Caki2 (cell line): ENCODE data around the gene VMAC. TPM values are rescaled to one million over a fixed set of nuclear protein-coding genes. Genes with fewer than 3 reads are reported as not detected.

Source experiments
- DNase-seq: peaks from one replicate; pipeline ENCODE4 v3.0.0-alpha.2; 2015; ENCODE audit warnings: low read depth
- in situ Hi-C: cut with HindIII; loops from 2 replicates; pipeline ENCODE4 v1.10.0; 2016; ENCODE audit warnings: low sequenced_read_pairs, low pct_unique_long_range_greater_than_20kb, mixed read lengths
- total RNA-seq: library from RNA; depleted of rRNA; stranded (reverse); fragments of >200 nt; shearing (Covaris generic); gene quantifications from 2 replicates; pipeline ENCODE4 v1.2.3, GENCODE V29; 2014; ENCODE audit warnings: low replicate concordance

VMAC gene
- total RNA-seq, 1 experiment from 2014 or later, result 1.7 TPM

DNA sequence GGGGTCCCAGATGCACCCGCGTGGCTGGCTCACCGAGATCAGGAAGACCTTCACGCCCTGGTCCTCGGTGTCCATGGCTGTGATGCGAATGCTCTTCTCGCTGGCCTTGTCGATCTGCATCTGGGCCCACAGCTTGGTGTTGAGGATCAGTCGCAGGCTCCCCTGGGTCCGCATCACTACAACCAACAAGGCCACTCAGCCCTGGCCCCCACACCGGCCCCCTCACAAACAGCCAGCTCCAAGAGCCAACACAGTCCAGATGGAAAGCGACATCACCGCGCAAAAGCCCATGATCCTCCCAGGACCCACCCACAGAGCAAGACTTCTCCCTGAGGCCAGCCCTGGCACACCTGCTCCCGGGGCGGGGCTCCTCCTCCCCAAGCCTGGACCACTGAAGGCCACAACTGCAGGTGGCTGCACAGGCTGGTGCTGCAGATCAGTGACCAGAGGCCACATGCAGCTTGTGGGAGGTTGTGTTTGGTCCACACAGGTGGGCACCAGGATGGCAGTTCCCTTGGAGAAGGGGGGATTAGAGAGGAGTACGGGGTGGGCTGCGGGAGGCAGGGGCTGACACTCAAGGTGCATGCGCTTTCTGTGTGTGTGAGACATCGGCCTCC is 13.9 kb downstream of the VMAC start:
- DNase-seq, result no peak
- in situ Hi-C loops, result no loop called here

GRCh38 chr19:5921516-5922160 is 17.0 kb downstream of the VMAC start:
- in situ Hi-C loops, result no loop called here
- no peak for DNase-seq

DNA sequence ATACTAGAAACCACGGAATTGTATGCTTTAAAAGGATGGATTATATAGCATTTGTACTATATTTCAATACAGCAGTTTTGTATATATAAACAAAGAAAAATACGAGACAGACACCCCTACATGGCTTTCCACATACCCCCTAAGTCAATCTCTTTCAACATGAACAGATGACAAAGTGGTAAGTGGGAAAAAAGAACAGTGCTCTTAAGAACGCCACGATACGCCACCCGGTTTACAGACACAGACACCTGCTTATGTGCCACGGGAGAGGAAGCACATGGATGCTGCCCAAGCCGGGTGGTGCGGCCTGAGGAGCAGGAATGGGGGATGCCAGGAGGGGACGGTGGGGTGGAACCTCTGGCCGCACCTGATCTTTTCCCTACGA is 17.5 kb downstream of the VMAC start:
- DNase-seq, result no peak
- in situ Hi-C loops, result no loop called here

DNA sequence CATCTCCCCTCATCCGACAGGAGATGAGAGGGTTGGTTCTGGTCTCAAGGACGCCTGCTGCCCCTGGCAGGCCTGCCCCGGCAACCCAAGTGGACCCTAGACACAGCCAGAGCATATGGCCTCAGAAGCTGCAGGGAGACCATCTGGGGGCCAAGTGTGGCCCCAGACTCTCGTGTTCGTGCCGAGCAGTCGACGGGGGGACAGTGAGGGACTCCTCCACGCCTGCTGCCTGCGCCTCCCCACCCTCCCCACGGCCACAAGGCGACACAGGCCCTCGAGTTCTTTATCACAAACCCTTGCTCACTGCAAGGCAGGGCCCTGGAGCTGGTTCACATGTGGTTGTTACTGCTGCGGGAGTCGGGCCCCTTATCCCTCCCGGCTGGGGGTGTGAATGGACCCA is 18.7 kb downstream of the VMAC start:
- DNase-seq, result no peak
- in situ Hi-C loops, result no loop called here

GRCh38 chr19:5925830-5926427 is 21.3 kb downstream of the VMAC start:
- in situ Hi-C loops, result no loop called here
- DNase-seq, result no peak

GRCh38 chr19:5926641-5927440 is 22.2 kb downstream of the VMAC start:
- DNase-seq, result peak; percentile 8
- in situ Hi-C loops, result no loop called here

DNA sequence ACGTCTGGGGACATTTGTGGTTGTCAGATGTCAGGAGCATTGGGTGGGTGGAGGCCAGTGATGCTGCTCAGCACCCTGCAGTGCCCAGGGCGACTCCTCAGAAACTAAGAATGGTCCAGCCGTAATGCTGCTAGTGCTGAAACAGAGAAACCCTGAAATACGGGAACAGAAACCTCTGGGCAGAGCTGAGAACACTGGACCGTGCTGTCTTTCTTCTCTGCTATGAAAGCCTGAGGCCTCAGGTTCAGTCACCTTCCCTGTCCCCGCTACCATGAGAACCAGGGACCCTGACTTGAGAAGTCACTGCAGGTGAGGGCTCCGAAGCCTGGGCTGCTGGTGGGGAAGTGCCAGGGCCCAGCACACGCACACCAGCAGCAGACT is 22.8 kb downstream of the VMAC start:
- no peak for DNase-seq
- in situ Hi-C loops, result no loop called here

- in situ Hi-C loops, result no loop called here
These were observed 24.5 kb downstream of the VMAC start for GRCh38 chr19:5929179-5929578.

DNA sequence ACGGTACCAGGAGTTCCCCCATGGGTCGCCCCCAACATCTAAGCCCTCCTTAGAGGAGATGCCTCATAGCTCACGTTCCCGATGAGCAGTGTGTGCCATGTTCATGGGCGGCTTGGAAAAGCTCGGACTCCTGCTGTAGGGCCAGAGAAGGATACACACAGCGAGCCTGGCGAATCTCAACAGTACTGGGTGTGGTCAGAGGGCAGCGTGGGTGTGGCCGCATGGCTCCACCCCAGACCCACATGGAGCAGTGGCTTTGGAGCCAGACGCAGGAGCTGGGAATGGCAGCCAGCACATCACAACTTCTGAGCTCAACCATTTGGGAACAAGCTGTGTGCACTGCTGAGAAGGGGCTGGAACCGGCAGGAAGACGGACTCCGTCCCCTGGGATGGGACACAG is 25.0 kb downstream of the VMAC start:
- in situ Hi-C loops, result no loop called here
- DNase-seq, result no peak

More at GRCh38 chr19:5929179-5929578, 24.5 kb downstream of the VMAC start:
- DNase-seq, result no peak

GRCh38 chr19:5931251-5931650 is 26.6 kb downstream of the VMAC start:
- in situ Hi-C loops, result no loop called here

GRCh38 chr19:5932146-5932545 is 27.5 kb downstream of the VMAC start:
- DNase-seq, result no peak
- in situ Hi-C loops, result no loop called here

More at GRCh38 chr19:5931251-5931650, 26.6 kb downstream of the VMAC start:
- DNase-seq, result no peak

DNA sequence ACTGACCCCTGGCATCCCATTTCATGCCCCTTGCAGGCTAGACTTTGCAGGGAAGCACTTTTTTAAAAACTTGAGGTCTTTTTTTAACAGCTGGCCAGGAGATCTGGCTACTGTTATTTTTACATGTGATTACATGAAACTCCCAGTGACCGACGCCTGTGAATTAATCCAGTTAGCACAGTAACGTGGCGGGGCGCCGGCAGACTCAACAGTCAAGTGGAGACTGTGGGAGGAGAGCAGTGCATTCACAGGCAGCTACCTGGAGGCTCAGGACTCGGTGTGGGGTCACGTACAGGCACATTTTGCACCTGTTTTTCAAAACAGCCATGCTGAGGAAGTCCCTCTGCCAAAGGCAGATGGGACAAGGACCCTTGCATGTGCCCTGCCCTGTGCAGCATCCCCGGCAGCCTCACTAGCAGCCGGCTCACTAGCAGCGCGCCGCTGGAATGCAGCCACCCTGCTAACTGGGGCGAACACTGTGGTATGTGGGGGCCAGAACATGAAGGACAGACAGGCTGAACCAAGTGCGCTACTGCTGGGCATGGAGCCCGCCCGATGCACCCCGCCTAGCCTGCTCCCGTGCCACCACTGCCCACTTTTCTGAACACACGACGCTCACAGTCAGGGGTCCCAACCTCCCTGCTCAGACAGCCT is 28.1 kb downstream of the VMAC start:
- no peak for DNase-seq
- in situ Hi-C loops, result no loop called here

DNA sequence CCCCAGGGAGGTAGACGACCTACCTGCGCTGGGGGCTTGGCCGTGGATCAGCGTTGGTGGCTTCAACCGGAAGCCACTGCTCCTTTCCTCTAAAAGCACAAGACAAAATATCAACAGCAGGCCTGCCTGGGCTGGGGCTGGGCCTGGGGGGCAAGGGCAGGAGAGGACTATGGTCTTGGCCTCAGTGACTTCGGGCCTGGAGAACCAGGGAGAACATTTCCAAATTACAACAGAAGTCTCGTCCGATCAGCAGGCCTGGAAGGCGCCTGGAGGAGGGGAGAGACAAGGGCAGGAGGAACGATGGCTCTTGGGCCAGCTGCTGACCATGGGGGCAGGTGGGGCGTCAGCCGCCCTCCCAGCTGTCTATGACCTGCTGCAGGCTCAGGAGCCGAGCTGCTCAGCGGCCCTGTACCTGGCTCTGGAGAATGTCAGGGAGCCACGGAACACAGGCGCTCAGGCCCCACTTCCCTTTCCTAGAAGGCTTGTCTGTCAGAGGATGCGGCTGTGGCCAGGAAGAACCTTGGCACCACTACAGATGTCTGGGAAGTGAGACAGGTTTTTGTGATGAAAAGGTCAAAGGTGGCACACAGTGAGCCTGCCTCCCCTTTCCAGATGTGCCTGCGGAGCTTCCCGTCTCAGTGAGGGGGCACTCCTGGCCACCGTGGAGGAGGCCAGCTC is 28.9 kb downstream of the VMAC start:
- DNase-seq, result no peak
- in situ Hi-C loops, result no loop called here

DNA sequence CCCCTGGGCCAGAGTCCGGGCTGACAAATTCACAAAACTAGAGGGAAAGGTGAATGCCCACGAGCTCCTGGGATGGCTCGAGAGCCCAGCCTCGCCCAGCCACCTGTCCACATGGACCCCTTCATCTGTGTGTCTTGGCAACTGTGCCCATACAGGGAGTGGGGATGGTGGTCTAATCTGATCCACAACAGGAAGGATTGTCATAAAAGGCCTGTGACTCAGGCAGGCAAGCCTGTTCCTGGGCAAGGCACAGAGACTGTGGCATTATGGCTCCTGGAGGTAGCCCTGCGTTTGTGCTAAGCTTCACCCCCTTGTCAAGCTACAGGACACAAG is 29.4 kb downstream of the VMAC start:
- DNase-seq, result no peak
- in situ Hi-C loops, result no loop called here

DNA sequence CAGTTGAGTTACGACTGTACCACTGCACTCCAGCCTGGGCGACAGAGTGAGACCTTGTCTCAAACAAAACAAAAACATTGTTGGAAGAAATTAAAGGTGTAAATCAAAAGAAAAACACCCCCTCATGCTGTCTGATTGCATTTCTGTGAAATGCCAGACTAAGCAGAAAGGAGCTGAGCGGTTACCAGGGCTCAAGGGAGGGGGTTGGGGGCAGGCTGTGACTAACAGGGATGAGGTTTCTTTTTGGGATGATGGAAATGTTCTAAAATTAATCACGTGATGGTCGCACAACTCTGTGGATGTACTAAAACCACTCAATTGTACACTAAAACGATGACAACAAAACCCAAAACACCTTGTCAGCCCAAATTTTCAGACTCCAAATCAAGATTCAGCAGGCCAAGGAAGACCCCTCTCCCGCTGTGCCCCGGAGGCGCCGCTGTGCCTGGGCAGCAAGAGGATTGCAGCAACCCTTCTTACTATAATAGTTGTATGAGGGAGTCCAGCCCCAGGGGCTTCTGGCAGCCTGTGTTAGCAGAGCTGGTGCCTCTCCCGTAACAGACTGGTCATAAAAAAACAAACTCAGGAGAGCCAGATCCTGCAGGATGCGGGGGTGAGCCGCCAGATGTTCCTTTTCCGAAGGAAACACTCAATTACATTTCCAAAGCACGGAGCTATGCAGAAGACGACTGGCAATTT is 30.3 kb downstream of the VMAC start:
- no peak for DNase-seq
- in situ Hi-C loops, result no loop called here

DNA sequence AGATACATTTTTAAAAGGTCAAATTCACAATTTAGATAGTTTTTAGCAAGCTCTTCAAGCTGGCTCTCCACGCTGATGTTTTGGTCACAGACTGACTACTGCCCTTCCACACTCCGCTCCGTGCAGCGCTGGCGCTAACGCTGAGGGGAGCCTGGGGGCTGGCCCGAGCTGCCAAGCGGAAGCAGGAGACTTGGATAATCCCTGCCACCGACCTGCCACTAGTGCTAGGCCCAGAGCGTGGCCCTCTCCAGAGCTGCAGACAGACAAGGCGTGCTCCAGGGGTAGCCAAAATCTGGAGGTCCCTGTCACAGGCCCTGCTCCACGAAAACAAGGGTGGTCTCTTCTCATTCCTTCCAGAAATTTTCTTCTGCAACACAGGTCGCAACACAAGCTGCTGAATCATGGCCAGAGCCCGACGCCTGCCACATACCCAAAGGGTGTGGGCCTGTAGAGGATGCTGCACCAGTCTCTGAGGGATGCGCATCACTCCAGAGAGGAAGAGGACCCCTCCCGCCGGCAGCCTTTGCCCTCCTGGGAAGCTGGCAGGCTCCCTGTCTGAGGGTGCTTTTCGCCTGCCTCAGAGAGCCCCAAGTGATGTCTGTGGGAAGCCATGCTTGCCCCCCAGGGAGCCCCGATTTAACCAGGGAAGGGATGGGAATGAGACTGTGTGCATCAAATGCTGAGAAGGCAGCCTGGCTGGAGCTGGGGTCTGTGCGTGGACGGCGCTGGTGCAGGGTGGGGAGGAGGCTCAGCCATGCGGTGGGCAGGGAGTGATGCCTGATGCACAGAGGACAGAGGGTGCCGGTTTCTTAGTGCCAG is 31.0 kb downstream of the VMAC start:
- in situ Hi-C loops, result no loop called here
- DNase-seq, result no peak

- in situ Hi-C loops, result no loop called here
- DNase-seq, result no peak
These were observed 31.6 kb downstream of the VMAC start for GRCh38 chr19:5936292-5936592.
